A172 (cell line): ENCODE results near the gene MESP2. TPM values are rescaled to one million over a fixed set of nuclear protein-coding genes. Genes with fewer than 3 reads are reported as not detected.

Experiments
- DNase-seq: peaks from one replicate; pipeline ENCODE4 v3.0.0-alpha.2; 2015; ENCODE audit warnings: low spot score
- total RNA-seq: library from RNA; depleted of rRNA; stranded (reverse); fragments of >200 nt; shearing (Covaris generic); gene quantifications from 2 replicates; pipeline ENCODE4 v1.2.3, GENCODE V29; 2014; rRNA removed

MESP2 gene
- total RNA-seq, 1 experiment from 2014 or later: not detected

- no peak for DNase-seq
Measured at GRCh38 chr15:89815769-89816168, 39.6 kb downstream of the MESP2 start.

DNA sequence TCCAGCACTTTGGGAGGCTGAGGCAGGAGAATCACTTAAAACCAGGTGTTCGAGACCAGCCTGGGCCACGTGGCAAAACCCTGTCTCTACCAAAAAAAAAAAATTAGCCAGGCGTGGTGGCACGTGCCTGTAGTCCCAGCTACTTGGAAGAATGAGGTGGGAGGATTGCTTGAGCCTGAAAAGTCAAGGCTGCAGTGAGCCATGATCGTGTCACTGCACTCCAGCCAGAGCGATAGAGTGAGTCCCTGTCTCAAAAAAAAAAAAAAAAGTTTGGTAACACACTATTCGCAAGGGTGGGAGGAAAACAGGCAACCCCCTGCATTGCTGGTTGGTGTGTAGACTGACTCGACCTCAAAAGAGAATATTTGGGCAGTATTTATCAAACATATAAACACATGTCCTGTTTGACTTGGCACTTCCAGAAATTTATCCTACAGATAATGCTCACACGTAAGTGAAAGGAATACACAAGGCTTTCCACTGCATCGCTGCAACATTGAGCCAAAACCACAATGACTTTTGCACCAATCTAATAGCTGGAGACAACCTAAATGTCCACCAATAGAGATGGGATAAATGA is 41.7 kb downstream of the MESP2 start:
- DNase-seq: no peak

DNA sequence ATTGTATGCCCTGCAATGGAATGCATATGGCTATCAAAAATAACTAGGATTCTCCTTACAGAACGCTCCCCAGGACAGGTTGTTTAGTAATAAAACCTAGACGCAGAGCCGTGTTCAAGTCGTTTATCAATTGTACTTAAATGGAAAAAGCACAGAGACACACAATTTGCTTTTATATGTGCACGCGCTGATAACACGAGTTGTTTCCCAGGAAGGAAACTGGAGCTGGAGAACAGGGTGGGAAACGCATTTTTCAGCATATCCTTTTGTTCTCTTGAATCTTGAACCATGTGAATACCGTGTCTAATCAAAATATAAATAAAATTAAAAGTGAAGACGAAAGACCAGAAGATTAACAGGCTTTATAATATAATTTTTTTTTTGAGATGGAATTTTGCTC is 42.2 kb downstream of the MESP2 start:
- no peak for DNase-seq

DNA sequence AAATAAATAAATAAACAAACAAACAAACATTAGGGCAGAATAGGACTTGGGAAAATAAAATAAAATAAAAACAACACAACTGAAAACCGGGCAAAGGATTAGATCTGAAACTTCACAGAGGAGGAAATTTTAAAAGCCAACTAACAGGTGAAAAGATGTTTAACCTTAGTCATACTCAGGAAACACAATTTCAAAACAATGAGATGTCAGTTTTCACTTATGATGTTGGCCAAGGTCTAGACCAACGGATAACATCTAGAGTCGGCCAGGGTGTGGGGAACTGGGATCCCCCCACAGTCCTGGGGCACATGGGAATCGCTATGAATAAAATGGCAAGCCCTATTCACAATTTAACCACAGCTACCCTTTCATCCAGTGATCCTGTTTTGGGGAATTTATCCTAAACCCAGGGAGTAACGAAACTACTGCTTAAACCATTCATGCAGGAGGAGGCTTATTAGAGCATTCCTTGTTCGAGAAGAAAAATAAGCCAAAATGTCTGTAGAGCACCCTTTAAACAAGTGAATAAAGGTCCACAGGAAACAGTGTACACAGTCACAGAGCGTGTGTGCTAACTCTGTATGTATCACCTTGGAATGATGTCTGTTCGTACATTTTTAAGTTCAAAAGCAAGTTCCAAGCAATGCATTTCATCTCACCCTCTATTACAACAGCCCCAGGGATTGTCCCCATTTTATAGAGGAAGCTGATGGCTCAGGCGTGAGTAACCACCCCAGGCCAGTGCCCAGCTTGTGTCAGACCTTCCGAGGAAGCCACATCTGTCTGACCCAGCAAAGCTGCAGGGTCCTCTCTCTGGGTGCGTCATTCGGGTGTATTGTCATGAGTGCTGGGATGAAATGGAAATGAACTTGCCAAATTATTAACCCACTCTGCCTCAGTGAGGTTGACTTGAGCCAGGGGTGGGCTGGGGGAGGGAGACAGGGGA is 44.8 kb downstream of the MESP2 start:
- DNase-seq: peak; percentile 72

GRCh38 chr15:89822026-89822425 is 45.9 kb downstream of the MESP2 start:
- peak; percentile 68 for DNase-seq

DNA sequence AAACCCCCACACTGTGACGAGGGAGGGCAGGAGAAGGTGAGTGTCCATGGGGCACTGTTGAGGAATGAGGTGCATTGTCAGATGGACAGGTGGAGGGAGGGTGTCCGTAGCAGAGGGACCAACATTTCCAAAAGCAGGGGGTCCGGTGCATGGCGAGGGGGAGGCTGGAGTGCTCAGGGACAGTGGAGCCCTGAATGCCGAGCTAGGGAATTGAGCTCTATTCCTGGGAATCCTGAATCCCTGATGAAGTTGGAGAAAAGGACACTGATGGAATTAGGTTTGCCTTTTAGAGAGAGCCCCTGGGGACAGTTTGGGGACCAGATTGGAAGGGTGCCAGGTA is 46.4 kb downstream of the MESP2 start:
- DNase-seq: no peak

DNA sequence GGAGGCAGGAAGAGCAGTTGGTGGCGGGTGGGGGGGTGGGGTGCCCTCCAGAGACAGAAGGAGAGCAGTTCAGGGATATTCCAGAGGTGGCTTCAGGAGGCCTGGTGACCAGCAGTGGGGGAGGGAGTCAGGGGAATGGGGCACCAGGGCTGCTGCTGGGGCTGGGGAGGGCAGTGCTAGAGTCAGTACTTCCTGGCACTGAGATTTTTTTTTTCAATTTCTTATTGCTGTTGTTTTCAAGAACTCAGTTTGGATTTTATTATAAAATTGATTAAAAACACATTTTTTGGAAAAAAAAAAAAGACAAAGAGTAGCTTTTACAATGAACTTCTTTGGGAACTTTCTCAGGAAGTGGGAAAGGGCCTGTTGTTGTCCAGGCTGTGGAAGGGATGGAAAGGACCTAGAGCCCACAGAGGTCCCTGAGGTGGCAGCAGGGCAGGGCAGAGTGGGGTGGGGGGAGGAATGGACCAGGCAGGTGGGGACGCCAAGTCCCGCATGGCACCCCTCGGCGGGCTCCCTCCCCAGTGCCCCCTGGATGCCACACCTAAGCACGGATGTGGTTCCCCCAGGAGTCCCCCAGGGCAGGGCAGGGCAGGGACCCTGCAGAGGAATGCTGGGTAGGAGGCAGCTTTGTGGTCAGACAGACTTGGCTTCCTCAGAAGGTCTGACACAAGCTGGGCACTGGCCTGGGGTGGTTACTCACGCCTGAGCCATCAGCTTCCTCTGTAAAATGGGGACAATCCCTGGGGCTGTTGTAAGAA is 47.0 kb downstream of the MESP2 start:
- DNase-seq: peak; percentile 65

GRCh38 chr15:89823836-89824606 is 47.9 kb downstream of the MESP2 start:
- DNase-seq: no peak

DNA sequence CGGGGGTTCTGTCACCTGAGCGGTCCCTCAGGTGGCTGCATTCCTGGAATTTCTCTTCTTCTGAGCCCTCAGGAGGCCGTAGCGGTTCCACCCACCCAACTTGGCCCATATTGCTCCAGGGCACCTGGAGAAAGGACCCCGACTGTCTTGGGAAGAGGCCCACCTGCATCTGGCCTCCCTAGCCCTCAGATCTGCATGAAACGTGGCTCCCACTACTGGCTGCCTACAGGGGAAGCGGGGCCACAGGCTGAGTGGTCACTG is 48.4 kb downstream of the MESP2 start:
- DNase-seq: no peak

GRCh38 chr15:89825271-89825940 is 49.3 kb downstream of the MESP2 start:
- no peak for DNase-seq

GRCh38 chr15:89826671-89827655 is 50.8 kb downstream of the MESP2 start:
- no peak for DNase-seq

DNA sequence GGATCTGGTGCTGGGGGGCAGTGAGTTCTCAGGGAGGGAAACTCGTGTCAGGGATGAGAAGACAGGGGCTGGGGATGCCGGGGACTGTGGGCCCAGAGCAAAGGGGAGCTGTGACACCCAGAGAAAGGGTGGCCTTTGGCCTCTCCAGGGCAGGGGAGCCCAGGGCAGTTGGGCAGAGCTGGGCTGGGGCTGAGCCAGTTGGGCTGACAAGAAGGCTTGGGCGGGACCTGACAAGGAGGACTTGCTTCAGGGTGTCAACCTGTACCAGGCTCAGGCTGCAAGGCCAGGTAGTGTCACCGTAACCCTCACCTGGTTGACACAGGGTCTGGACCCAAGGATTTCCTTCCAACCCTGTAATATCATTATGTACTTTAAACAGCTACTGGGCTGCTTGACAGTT is 51.7 kb downstream of the MESP2 start:
- DNase-seq: no peak

Other genes starting within 250 kb of the MESP2 start
- 6.4 and 7.0 TPM in 2 replicates for gene TICRR, start 200.9 kb upstream of the MESP2 start, total RNA-seq
- 0.88 and 1.3 TPM in 2 replicates for gene KIF7, start 120.9 kb upstream of the MESP2 start, total RNA-seq
- gene PLIN1, start 97.0 kb upstream of the MESP2 start, total RNA-seq: not detected in 2 replicates
- 6.3 and 7.2 TPM in 2 replicates for gene PEX11A, start 85.6 kb upstream of the MESP2 start, total RNA-seq
- gene WDR93, start 85.5 kb upstream of the MESP2 start, total RNA-seq: 0.17 TPM in 1 of 2 replicates, not detected in the other
- gene MESP1, start 25.1 kb upstream of the MESP2 start, total RNA-seq: 0.89 and 1.5 TPM in 2 replicates
- 1.7 and 3.6 TPM in 2 replicates for gene ANPEP, start 38.5 kb downstream of the MESP2 start, total RNA-seq
- gene AP3S2, start 117.7 kb downstream of the MESP2 start, total RNA-seq: 67.8 and 81.9 TPM in 2 replicates
- gene ARPIN, start 136.6 kb downstream of the MESP2 start, total RNA-seq: 7.3 and 8.9 TPM in 2 replicates
- 6.2 and 6.6 TPM in 2 replicates for gene ZNF710, start 225.0 kb downstream of the MESP2 start, total RNA-seq